Endothelial cell of umbilical vein (primary cell): ENCODE measurements around the gene DLL4. TPM values are rescaled to one million over a fixed set of nuclear protein-coding genes. Genes with fewer than 3 reads are reported as not detected.

Source experiments
- BruUV-seq: library from RNA; stranded (reverse); fragments of 400-500 nt; replicated peaks from 2 replicates; lab custom pipeline; 2021; lab: Mats Ljungman, UMichigan
- CTCF ChIA-PET: fragments of 300-600, 350-600 bp; sonication (Branson Sonifier 250); formaldehyde crosslinking; loops from one replicate; lab custom pipeline; 2021; ENCODE audit warnings: antibody characterized with exemption, inconsistent platforms; lab: Charles Lee
- POLR2A ChIA-PET: fragments of 300-600, 350-600 bp; sonication (Branson Sonifier 250); formaldehyde crosslinking; loops from one replicate; lab custom pipeline; 2021; ENCODE audit warnings: antibody characterized with exemption, inconsistent platforms; lab: Charles Lee
- DNase-seq: peaks from one replicate; pipeline ENCODE4 v3.0.0-alpha.2; 2011; ENCODE audit warnings: low read depth, low spot score
- FAIRE-seq: peaks from 2 replicates; lab custom pipeline; 2011; peaks lifted over from hg19 to GRCh38; lab: Jason Lieb, UNC
- H2AFZ ChIP-seq: 2 replicates; pipeline ENCODE4 v1.6.0; 2012; ENCODE audit warnings: low read depth, low read length, control low read depth, inconsistent platforms
- H3K27ac ChIP-seq: 2 replicates; pipeline ENCODE4 v1.5.1; 2011; ENCODE audit warnings: low read depth, mild to moderate bottlenecking, control low read depth, low read length, moderate library complexity; ENCODE audit not compliant: insufficient read depth
- H3K27me3 ChIP-seq, 2 experiments: 2 replicates each; pipeline versions ENCODE4 v1.6.0 to v1.6.1; 2011; ENCODE audit warnings: low read length in 2 of 2, mixed read lengths in 1 of 2; ENCODE audit not compliant: control insufficient read depth in 2 of 2, insufficient read depth in 2 of 2
- H3K36me3 ChIP-seq, 2 experiments: 2 replicates in 1 of 2; 3 replicates in 1 of 2; pipeline ENCODE4 v1.5.1; 2011; ENCODE audit warnings: low read length in 2 of 2, mild to moderate bottlenecking in 1 of 2, moderate library complexity in 1 of 2; ENCODE audit not compliant: control insufficient read depth in 2 of 2, insufficient read depth in 2 of 2; ENCODE audit errors: extremely low read depth in 1 of 2
- H3K4me1 ChIP-seq: 3 replicates; pipeline ENCODE4 v1.5.1; 2011; ENCODE audit warnings: mild to moderate bottlenecking, low read length; ENCODE audit not compliant: control insufficient read depth, insufficient read depth; ENCODE audit errors: extremely low read depth
- H3K4me2 ChIP-seq: 2 replicates; pipeline ENCODE4 v1.6.1; 2011; ENCODE audit warnings: low read length, control low read depth, mixed read lengths; ENCODE audit not compliant: insufficient read depth
- H3K4me3 ChIP-seq, 3 experiments: fragments of 200-600 bp in 1 of 3; sonication (generic), shearing (Covaris generic) in 1 of 3; replicated peaks in 1 of 3; 2 replicates each; pipeline ENCODE4 v1.5.1; 2011 to 2016; ENCODE audit warnings: control low read depth in 3 of 3, low read length in 3 of 3, mild to moderate bottlenecking in 2 of 3, inconsistent platforms in 1 of 3, low read depth in 1 of 3, moderate library complexity in 1 of 3; ENCODE audit not compliant: insufficient read depth in 1 of 3
- H3K79me2 ChIP-seq: 2 replicates; pipeline ENCODE4 v1.6.0; 2012; ENCODE audit warnings: low read length, inconsistent platforms; ENCODE audit not compliant: control insufficient read depth, insufficient read depth
- H3K9ac ChIP-seq: replicated peaks from 2 replicates; pipeline ENCODE3; 2011; ENCODE audit warnings: low read length, control low read depth; ENCODE audit not compliant: insufficient read depth; ENCODE audit errors: extremely low read depth
- H3K9me1 ChIP-seq: replicated peaks from 3 replicates; pipeline ENCODE4 v1.6.0; 2011; ENCODE audit warnings: mild to moderate bottlenecking, low read length; ENCODE audit not compliant: control insufficient read depth, insufficient read depth; ENCODE audit errors: extremely low read depth
- H3K9me3 ChIP-seq: replicated peaks from 2 replicates; pipeline ENCODE4 v1.5.1; 2012; ENCODE audit warnings: low read length, inconsistent platforms; ENCODE audit not compliant: control insufficient read depth, insufficient read depth
- H4K20me1 ChIP-seq: replicated peaks from 2 replicates; pipeline ENCODE3; 2011; ENCODE audit warnings: mild to moderate bottlenecking, low read length; ENCODE audit not compliant: control insufficient read depth, insufficient read depth; ENCODE audit errors: extremely low read depth
- FOS ChIP-seq: IDR thresholded peaks from 2 replicates; pipeline ENCODE4 v1.6.1; 2011; ENCODE audit warnings: mild to moderate bottlenecking, low read length, moderate library complexity, borderline replicate concordance; ENCODE audit not compliant: insufficient read depth
- GATA2 ChIP-seq: IDR thresholded peaks from 2 replicates; pipeline ENCODE4 v1.7.0; 2011; ENCODE audit warnings: low read depth, mild to moderate bottlenecking, moderate library complexity, mixed read lengths, low read length; ENCODE audit not compliant: insufficient read length, insufficient read depth
- JUN ChIP-seq: IDR thresholded peaks from 2 replicates; pipeline ENCODE4 v1.6.1; 2011; ENCODE audit warnings: borderline replicate concordance, low read depth; ENCODE audit not compliant: insufficient read length, insufficient read depth
- MYC ChIP-seq: IDR thresholded peaks from one replicate; pipeline ENCODE4 v1.6.1; 2011; ENCODE audit warnings: mild to moderate bottlenecking, low read depth, low read length
- POLR2AphosphoS5 ChIP-seq: IDR thresholded peaks from 2 replicates; pipeline ENCODE4 v1.6.1; 2012; ENCODE audit warnings: low read depth, mild to moderate bottlenecking, control low read depth, low read length, moderate library complexity; ENCODE audit not compliant: insufficient read depth
- dilution Hi-C: fragments of 300-500 bp; cut with MboI; formaldehyde crosslinking; loops from one replicate; pipeline ENCODE4 v1.15.0; 2019; ENCODE audit warnings: low sequenced_read_pairs; ENCODE audit not compliant: extremely low pct_ligation_motif_present
- intact Hi-C: fragments of 100-400 bp; cut with micrococcal nuclease; formaldehyde crosslinking; loops from one replicate; pipeline ENCODE4 v1.10.0; 2022
- polyA plus RNA-seq, 4 experiments: library from polyadenylated mRNA; depleted of rRNA in 3 of 4; stranded (reverse) in 3 of 4; unstranded in 1 of 4; fragments of >200 nt; gene quantifications; 2 replicates each; pipeline versions ENCODE4 v1.2.1 to v1.2.3, GENCODE V29; 2011 to 2012; ENCODE audit warnings: missing spikeins in 1 of 4
- total RNA-seq: library from RNA; stranded (reverse); gene quantifications from 2 replicates; pipeline ENCODE4 v1.2.3, GENCODE V29; 2021
- TF ChIP-seq, protein P1 (sequence below): IDR thresholded peaks from 2 replicates; pipeline ENCODE4 v1.6.1; 2011; ENCODE audit not compliant: insufficient read depth, insufficient read length
- TF ChIP-seq, protein P2 (sequence below), 2 donors: IDR thresholded peaks; 1 replicate in 1 of 2; 2 replicates in 1 of 2; pipeline ENCODE4 v1.5.1; 2011; ENCODE audit warnings: low read length in 2 of 2, mild to moderate bottlenecking in 2 of 2, moderate library complexity in 2 of 2, control low read depth in 1 of 2, inconsistent platforms in 1 of 2, low read depth in 1 of 2; ENCODE audit not compliant: insufficient read depth in 1 of 2; ENCODE audit errors: extremely low read depth in 1 of 2

DLL4 gene
- total and polyA plus RNA-seq, 2 donors (not counting 3 experiments of a cell fraction or from before 2014, with no cell fraction given), result 55.2 to 57.8 TPM

DNA sequence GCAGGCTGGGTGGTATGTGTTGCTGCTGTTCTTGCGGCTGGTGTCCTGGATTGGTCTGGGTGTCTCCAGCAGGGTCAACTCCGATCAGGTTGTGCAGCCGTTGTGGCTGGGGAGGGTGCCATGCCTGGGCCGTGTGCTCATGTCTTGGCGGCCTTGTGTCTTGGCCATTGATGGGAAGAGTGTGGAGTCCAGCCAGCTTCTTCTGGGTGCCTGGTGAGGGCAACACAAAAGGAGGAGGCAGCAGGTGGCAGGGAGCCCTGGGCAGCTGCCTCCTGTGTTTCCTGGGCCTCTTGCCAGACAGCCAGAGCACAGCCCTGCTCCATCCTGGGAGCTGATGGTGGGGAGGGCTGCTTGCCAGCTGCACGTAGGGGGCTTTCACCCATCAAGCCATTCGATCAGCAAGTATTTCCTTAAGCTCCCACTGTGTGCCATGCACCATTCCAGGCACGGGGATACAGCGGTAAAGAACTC lies 28.5 kb downstream of the DLL4 start:
- no peak for FAIRE-seq
- dilution Hi-C loops, result no loop called here

More for the DNA sequence above, 28.5 kb downstream of the DLL4 start:
- no peak for DNase-seq
- Histone ChIP-seq H3K4me1 (peaks cover 5% of the 10 kb centered on the region), H3K27ac (no peak overlapping the region), H3K79me2 (no peaks in the 10 kb centered on the region), H3K4me2 (no peak overlapping the region), H2AFZ (no peak overlapping the region), H3K4me3 (no peak overlapping the region), H3K27me3 (no peaks in the 10 kb centered on the region), H4K20me1 (no peaks in the 10 kb centered on the region), H3K9ac (no peak overlapping the region), H3K9me3 (no peaks in the 10 kb centered on the region), H3K36me3 (peaks cover 0 to 2% of the 10 kb centered on the region in 2 experiments), H3K9me1 (no peaks in the 10 kb centered on the region)
- no TSS peak for BruUV-seq
- ChIA-PET POLR2A (no interaction called here), CTCF (interaction anchor here (0.9 to 9.3 kb wide), 3 partner anchors 16 to 54 kb away, joined by 3 to 101 read pairs (median 5); no protein-coding TSS in a partner anchor)
- TF ChIP-seq FOS, result no peak
- TF ChIP-seq JUN, result no peak
- TF ChIP-seq MYC, result no peak
- TF ChIP-seq, protein P1, sequence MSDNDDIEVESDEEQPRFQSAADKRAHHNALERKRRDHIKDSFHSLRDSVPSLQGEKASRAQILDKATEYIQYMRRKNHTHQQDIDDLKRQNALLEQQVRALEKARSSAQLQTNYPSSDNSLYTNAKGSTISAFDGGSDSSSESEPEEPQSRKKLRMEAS, result no peak
- TF ChIP-seq, protein P2, sequence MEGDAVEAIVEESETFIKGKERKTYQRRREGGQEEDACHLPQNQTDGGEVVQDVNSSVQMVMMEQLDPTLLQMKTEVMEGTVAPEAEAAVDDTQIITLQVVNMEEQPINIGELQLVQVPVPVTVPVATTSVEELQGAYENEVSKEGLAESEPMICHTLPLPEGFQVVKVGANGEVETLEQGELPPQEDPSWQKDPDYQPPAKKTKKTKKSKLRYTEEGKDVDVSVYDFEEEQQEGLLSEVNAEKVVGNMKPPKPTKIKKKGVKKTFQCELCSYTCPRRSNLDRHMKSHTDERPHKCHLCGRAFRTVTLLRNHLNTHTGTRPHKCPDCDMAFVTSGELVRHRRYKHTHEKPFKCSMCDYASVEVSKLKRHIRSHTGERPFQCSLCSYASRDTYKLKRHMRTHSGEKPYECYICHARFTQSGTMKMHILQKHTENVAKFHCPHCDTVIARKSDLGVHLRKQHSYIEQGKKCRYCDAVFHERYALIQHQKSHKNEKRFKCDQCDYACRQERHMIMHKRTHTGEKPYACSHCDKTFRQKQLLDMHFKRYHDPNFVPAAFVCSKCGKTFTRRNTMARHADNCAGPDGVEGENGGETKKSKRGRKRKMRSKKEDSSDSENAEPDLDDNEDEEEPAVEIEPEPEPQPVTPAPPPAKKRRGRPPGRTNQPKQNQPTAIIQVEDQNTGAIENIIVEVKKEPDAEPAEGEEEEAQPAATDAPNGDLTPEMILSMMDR (IDR thresholded peaks at IDR 0.05; ENCODE audit: extremely low read depth in 1 of 2, insufficient read depth in 1 of 2, low read depth in 1 of 2, low read length in 2 of 2), result no peak
- no peak for TF ChIP-seq POLR2AphosphoS5
- TF ChIP-seq GATA2, result no peak
- intact Hi-C loops, result no loop called here
